Large intestine (tissue), 3 donors: ENCODE results near the gene ACRBP. TPM values are rescaled to one million over a fixed set of nuclear protein-coding genes. Genes with fewer than 3 reads are reported as not detected.

Source experiments
- DNase-seq, 2 donors: peaks; one replicate each; pipeline versions ENCODE4 v3.0.0 to v3.0.0-alpha.2; 2013
- H3K27ac ChIP-seq: one replicate; pipeline ENCODE4 v1.5.1; 2013; ENCODE audit warnings: low read length
- H3K27me3 ChIP-seq: 2 replicates; pipeline ENCODE4 v1.6.1; 2013; ENCODE audit warnings: low read length; ENCODE audit not compliant: control insufficient read depth, insufficient read depth
- H3K36me3 ChIP-seq: 2 replicates; pipeline ENCODE4 v1.6.1; 2013; ENCODE audit warnings: low read length; ENCODE audit not compliant: control insufficient read depth, insufficient read depth
- H3K4me1 ChIP-seq: one replicate; pipeline ENCODE4 v1.6.1; 2013; ENCODE audit warnings: low read length; ENCODE audit not compliant: control insufficient read depth, insufficient read depth
- H3K4me3 ChIP-seq: one replicate; pipeline ENCODE4 v1.5.1; 2013; ENCODE audit warnings: low read length
- H3K9me3 ChIP-seq: one replicate; pipeline ENCODE4 v1.6.1; 2013; ENCODE audit warnings: mild to moderate bottlenecking, low read depth, low read length, moderate library complexity; ENCODE audit not compliant: control insufficient read depth
- WGBS: methylation state at CpG from one replicate; pipeline ENCODE4 v1.1.5; 2013; ENCODE audit warnings: low lambda C conversion rate; ENCODE audit not compliant: insufficient coverage; 5-methylcytosine and 5-hydroxymethylcytosine counted together
- polyA plus RNA-seq: library from polyadenylated mRNA; unstranded; fragments of 120-200 nt; gene quantifications from one replicate; pipeline ENCODE4 v1.2.1, GENCODE V29; 2013

The ACRBP gene
- polyA plus RNA-seq, 1 donor, result 4.0 TPM

DNA sequence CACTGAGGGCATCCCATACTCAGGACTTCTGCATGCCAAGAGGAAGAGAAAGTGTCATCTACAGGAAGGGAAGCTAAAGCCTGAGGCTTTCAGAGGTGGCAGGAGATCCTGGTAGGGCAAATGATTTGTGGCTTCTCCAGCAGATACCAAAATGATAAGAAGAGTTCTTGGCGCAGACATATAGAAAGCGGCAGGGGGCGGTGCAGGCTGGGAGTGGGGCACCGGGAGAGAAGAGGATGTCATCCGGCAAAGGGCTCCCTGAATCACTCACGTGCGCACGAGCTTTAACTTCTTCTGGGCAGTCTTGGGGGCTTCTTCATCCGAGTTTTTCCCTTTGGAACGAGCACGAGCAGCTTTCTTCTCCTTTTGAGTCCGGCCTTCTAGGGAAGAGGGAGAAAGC is 5.2 kb upstream of the ACRBP start:
- Histone ChIP-seq H3K9me3 (no peaks in the 10 kb centered on the region), H3K27me3 (no peaks in the 10 kb centered on the region), H3K4me3 (no peak overlapping the region), H3K27ac (no peak overlapping the region), H3K36me3 (peaks cover 67% of the 10 kb centered on the region), H3K4me1 (no peaks in the 10 kb centered on the region)
- no peak for DNase-seq
- no CpG with 5 or more reads among the region's 12 CpGs for WGBS

DNA sequence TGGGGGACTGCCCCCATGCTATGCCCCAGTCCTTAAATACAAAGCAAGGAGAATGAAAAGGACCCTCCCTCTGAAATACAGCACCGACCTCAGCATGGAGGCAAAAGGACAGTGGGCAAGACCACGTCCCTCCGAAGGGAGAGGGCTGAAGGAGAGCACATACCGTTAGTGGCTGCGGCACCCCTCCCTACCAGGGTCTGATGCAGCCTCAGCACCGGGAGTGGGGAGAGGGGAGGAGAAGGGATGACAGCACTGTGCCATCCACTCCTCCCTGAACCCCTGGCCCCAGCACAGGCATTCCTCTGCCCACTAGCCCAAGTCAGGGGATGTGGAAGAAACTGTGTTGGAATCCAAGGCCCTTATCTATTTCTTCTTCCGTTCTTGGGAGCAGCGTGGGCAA is 3.6 kb upstream of the ACRBP start:
- Histone ChIP-seq H3K4me1 (peaks cover 5% of the 10 kb centered on the region), H3K27ac (no peak overlapping the region), H3K4me3 (no peak overlapping the region), H3K9me3 (no peaks in the 10 kb centered on the region), H3K27me3 (no peaks in the 10 kb centered on the region), H3K36me3 (peaks cover 57% of the 10 kb centered on the region)
- no peak for DNase-seq
- whole genome bisulfite sequencing, result no CpG with 5 or more reads among the region's 8 CpGs

DNA sequence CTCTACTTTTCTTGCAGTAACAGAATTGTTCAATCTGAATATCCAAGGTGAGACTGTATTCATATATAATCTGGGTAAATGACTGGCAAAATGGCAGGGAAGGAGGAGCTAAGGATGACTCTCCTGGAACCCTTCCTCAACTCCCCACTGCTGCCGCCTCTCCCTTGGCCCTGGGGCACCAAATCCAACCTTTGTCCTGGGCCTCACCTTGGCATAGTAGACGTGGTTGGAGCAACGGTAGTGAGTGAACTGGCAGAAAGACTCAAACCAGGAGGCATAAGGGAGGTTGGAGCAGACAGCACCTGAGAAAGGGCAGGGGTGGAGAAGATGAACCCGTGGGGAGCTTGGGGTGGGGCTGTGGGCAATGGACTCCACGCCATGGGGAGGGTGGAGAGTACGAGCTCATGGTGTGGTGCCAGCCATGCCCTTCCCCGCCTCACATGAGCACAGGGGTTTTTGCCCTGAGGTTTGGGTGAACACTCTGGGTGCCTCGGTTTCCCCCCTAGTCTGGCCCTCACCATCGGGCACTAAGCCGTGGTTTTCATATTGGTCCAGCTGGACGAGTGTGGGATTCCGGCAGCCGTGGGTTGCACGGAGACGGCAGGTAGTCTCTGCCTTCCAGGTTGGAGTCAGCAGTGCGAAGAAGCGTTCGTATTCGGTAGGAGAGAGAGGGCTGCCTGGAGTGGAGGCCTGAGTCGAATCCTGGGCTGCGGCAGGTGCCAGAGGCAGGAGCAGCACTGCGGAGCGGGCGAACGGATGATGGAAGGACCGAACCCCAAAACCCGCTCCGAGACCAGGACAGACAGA is 753 bp downstream of the ACRBP start:
- Histone ChIP-seq H3K36me3 (peaks cover 21% of the 10 kb centered on the region), H3K4me3 (peak overlapping the region; percentile 48), H3K9me3 (no peaks in the 10 kb centered on the region), H3K4me1 (peaks cover 5% of the 10 kb centered on the region), H3K27me3 (no peaks in the 10 kb centered on the region), H3K27ac (no peak overlapping the region)
- no CpG with 5 or more reads among the region's 28 CpGs for WGBS
- DNase-seq, result no peak

DNA sequence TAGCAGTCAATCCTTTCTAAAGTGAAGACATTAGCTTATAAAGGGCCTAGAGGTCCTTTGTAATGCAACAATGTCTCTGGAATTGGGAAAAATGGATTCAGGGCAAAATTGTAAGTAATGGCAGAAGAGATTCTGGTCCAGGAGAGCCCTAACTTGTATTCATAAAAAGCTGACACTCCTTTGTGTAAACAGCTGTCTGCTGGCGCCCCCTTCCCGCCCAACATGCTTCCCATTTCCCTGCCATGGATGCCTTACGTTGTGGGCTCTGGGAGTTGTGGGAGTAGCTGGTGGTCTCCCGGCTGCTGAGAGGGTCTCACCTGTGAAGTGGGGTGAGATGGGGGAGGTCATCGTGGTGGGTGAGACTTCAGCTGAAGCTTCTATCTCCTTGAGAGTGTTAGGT is 2.3 kb downstream of the ACRBP start:
- DNase-seq, result peak in 1 of 2 donors; percentile 62
- Histone ChIP-seq H3K4me1 (peaks cover 7% of the 10 kb centered on the region), H3K36me3 (peaks cover 6% of the 10 kb centered on the region), H3K27ac (no peak overlapping the region), H3K27me3 (no peaks in the 10 kb centered on the region), H3K9me3 (no peaks in the 10 kb centered on the region), H3K4me3 (no peak overlapping the region)
- no CpG with 5 or more reads among the region's 5 CpGs for WGBS

DNA sequence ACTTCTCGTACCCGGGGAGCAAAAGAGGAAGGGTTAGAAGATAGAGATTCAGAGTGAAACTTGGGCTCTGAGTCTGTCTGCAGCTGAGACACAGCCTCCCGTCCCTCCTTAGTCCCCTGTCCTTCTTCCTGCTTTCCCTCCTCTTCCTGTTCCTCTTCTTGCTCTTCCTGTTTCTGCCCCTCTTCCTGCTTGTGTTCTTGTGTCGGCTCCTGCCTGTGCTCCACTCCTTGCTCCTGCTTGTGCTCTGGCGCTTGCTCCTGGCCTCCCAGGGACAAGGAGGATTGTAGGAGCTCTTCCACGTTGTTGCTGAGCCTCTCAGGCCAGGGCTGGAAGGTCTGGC is 3.0 kb downstream of the ACRBP start:
- Histone ChIP-seq H3K27me3 (no peaks in the 10 kb centered on the region), H3K4me1 (peaks cover 13% of the 10 kb centered on the region), H3K27ac (no peak overlapping the region), H3K4me3 (no peak overlapping the region), H3K36me3 (peaks cover 6% of the 10 kb centered on the region), H3K9me3 (no peaks in the 10 kb centered on the region)
- DNase-seq, result no peak
- WGBS, result no CpG with 5 or more reads among the region's 6 CpGs

DNA sequence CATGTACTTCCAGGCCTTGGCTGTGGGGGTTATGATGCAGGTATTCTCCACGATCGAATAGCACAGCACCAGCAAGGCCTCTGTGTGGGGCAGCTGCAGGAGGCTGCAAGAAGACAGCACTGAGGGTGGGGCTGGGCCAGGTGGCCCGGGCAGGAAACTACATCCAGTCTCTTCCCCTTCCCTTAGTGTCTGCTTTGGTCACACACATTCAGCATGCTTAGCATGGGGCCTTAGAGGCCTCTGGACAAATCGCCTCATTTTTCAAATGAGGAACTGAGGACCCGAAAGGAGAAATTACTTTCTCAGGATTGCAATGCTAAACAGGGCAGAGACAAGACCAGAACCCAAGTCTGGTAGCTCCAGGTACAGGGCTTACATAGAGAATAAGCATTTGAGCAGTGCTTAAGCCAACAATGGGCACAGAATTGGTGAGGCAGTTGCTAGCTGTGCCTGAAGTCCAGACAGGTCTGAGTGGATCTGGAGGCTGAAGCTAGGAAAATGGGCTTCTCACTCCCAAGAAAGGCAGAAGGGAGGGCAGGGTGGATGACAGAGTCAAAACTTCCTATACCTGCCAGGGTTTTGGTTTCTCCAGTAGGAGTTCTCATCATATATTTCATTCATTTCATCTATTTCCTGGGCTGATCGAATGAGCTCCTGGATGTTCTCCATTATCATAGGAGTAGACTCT is 3.5 kb downstream of the ACRBP start:
- no peak for DNase-seq
- no peaks in the 10 kb centered on the region for H3K9me3 ChIP-seq
- no peaks in the 10 kb centered on the region for H3K27me3 ChIP-seq
- peaks cover 18% of the 10 kb centered on the region for H3K4me1 ChIP-seq
- WGBS, result 100% methylated on average over 1 of the region's 6 CpGs
- H3K36me3 ChIP-seq, result peaks cover 6% of the 10 kb centered on the region
- no peak overlapping the region for H3K27ac ChIP-seq
- no peak overlapping the region for H3K4me3 ChIP-seq

DNA sequence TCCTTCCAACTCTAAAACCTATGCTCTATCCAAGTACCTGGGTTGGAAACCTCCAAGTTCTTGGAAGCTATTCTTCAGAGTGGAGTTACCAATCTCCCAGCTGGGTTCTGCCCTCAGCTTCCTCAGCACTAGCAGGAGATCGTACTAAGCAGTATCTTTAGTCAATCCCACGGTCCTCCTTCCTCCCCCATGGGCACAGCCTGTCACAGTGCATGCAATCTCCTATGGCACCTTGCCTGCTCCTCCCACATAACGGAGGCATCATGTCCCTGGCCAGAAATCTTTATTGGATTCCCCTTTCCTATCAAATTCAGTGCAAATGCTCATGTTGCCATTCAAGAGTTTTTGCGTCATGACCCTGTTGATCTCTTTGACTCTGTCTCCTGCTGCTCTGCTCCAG is 6.1 kb downstream of the ACRBP start:
- Histone ChIP-seq H3K4me1 (peaks cover 21% of the 10 kb centered on the region), H3K27me3 (no peaks in the 10 kb centered on the region), H3K4me3 (no peak overlapping the region), H3K9me3 (no peaks in the 10 kb centered on the region), H3K27ac (no peak overlapping the region), H3K36me3 (no peaks in the 10 kb centered on the region)
- WGBS, result 83% methylated on average over 1 of the region's 4 CpGs
- DNase-seq, result no peak

DNA sequence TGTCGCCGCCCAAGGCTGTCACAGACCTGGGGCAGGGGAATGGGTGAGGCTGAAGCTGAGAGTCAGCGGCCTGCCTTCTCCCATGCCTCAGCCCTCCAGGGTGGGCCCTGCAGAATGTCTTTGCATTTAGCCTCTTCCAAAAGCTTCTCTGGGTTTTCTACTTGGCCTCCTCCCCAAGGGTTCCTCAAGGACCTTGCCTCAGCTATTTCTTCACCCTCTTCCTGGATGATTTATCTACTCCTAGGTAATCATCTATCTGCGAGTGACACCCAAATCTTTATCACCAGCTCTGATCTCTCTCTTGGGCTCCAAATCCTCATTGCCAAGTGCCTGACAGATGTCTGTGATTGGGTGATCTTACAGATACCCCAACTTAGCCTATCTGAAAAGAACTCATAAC is 6.7 kb downstream of the ACRBP start:
- Histone ChIP-seq H3K9me3 (no peaks in the 10 kb centered on the region), H3K4me1 (peaks cover 24% of the 10 kb centered on the region), H3K4me3 (no peak overlapping the region), H3K36me3 (no peaks in the 10 kb centered on the region), H3K27ac (no peak overlapping the region), H3K27me3 (no peaks in the 10 kb centered on the region)
- DNase-seq, result no peak
- no CpG with 5 or more reads among the region's 4 CpGs for WGBS

DNA sequence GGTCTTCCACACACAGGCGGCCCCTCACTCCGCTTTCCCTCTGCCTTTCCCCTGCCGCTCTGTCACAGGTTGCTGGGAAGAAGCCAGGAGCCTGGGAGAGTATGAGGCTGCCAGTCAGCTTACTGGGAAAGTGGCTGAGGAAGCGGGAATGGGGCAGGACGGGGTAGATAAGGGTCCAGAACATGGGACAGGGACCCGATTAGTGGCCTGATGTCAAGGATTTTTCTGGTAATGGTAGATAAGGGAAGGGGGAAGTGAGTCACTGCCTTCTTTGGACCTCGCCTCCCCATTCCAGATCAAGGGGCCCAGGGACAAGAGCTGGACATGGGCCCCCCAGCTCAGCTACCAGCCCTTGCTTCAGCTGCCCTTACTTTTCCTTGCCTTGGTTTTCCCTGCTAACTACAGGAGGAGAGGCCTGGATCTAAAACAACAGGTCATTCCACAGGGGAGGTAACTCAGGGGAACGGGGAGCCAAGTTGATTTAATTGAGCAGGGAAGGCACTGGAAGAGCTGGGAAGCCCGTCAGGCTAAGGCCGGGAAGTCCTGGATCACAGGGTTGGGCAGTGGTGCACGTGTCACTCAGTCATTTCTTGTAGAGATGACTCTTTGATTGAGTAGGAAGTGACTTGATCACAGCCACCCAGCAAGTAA is 8.0 kb downstream of the ACRBP start:
- no CpG with 5 or more reads among the region's 11 CpGs for WGBS
- DNase-seq, result peak in 1 of 2 donors; percentile 77
- Histone ChIP-seq H3K9me3 (no peaks in the 10 kb centered on the region), H3K27ac (peak overlapping the region; percentile 25), H3K4me1 (peaks cover 31% of the 10 kb centered on the region), H3K27me3 (no peaks in the 10 kb centered on the region), H3K4me3 (no peak overlapping the region), H3K36me3 (no peaks in the 10 kb centered on the region)

DNA sequence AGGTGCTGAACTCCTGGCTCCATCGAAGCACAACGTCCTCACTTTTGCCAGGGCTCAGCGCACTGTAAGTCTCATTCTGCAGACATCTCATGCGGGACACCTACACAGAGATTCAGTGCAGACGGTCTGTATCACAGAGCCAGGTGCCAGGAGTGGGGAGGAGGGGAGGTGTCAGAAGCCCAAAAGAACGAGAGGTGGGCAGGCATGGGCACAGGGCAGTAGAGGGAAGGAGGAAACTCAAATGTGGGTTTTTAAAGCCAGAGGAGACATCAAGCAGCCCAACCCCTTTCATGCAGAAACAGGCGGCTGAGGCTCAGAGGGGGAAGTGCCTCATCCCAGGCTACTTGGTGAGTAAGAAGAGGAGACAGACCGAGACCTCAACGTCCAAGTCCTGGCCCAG is 8.9 kb downstream of the ACRBP start:
- no CpG with 5 or more reads among the region's 9 CpGs for WGBS
- DNase-seq, result no peak
- H3K27ac ChIP-seq, result no peak overlapping the region

More for the DNA sequence above, 8.9 kb downstream of the ACRBP start:
- H3K9me3 ChIP-seq, result no peaks in the 10 kb centered on the region
- H3K27me3 ChIP-seq, result no peaks in the 10 kb centered on the region
- no peaks in the 10 kb centered on the region for H3K36me3 ChIP-seq
- H3K4me3 ChIP-seq, result no peak overlapping the region
- H3K4me1 ChIP-seq, result peaks cover 35% of the 10 kb centered on the region
